Activated B cell treated with CpG ODN at 0.5 μM for 24 hours (primary cell): ENCODE measurements around the gene PAX5. TPM values are rescaled to one million over a fixed set of nuclear protein-coding genes. Genes with fewer than 3 reads are reported as not detected.

Experiments
- ATAC-seq: fragments of 200-7000 bp; cut with Tn5 transposase; one replicate; pipeline ENCODE4 v1.10.0; 2021; ENCODE audit warnings: low read depth, mild to moderate bottlenecking, moderate library complexity
- CTCF ChIA-PET: fragments of 350-600 bp; sonication (Branson Sonifier 250); formaldehyde crosslinking; loops from one replicate; lab custom pipeline; 2021; ENCODE audit warnings: antibody characterized with exemption; lab: Charles Lee
- POLR2A ChIA-PET: fragments of 350-600 bp; sonication (Branson Sonifier 250); formaldehyde crosslinking; loops from one replicate; lab custom pipeline; 2021; ENCODE audit warnings: antibody characterized with exemption; lab: Charles Lee
- DNase-seq: peaks from one replicate; pipeline ENCODE4 v3.0.0; 2022
- H3K27ac Mint-ChIP-seq: one replicate; pipeline ENCODE4 v1.8.0; 2020; ENCODE audit warnings: mixed read lengths
- H3K27me3 Mint-ChIP-seq: one replicate; pipeline ENCODE4 v1.8.0; 2021; ENCODE audit warnings: mixed read lengths
- H3K36me3 Mint-ChIP-seq: one replicate; pipeline ENCODE4 v1.8.0; 2021; ENCODE audit warnings: low read depth, mixed read lengths
- H3K4me1 Mint-ChIP-seq: one replicate; pipeline ENCODE4 v1.8.0; 2021; ENCODE audit warnings: mixed read lengths
- H3K4me3 Mint-ChIP-seq: one replicate; pipeline ENCODE4 v1.8.0; 2020; ENCODE audit warnings: mild to moderate bottlenecking, mixed read lengths
- H3K9me3 Mint-ChIP-seq: one replicate; pipeline ENCODE4 v1.8.0; 2020; ENCODE audit warnings: mixed read lengths
- CTCF ChIP-seq: fragments of 200-600 bp; IDR thresholded peaks from one replicate; pipeline ENCODE4 v1.8.0; 2022; ENCODE audit warnings: antibody characterized with exemption, mild to moderate bottlenecking
- intact Hi-C: fragments of 100-400 bp; cut with micrococcal nuclease; formaldehyde crosslinking; loops from one replicate; pipeline ENCODE4 v1.15.1; 2024
- total RNA-seq: library from RNA; stranded (reverse); gene quantifications from 2 replicates; pipeline ENCODE4 v1.2.3, GENCODE V29; 2022

Gene PAX5
- total RNA-seq, 1 donor from 2014 or later = 619 TPM

GRCh38 chr9:36788534-36788933, 245.5 kb downstream of the PAX5 start:
- no peaks in the 10 kb centered on the region for H3K4me1 Mint-ChIP-seq
- intact Hi-C loops = no loop called here
- peaks cover 10% of the 10 kb centered on the region for H3K27me3 Mint-ChIP-seq
- DNase-seq = no peak
- POLR2A ChIA-PET = no interaction called here
- no peak overlapping the region for H3K27ac Mint-ChIP-seq
- H3K36me3 Mint-ChIP-seq = peaks cover 4% of the 10 kb centered on the region
- TF ChIP-seq CTCF = no peak
- CTCF ChIA-PET = no interaction called here
- ATAC-seq = no peak
- no peak overlapping the region for H3K4me3 Mint-ChIP-seq
- peaks cover 5% of the 10 kb centered on the region for H3K9me3 Mint-ChIP-seq

GRCh38 chr9:36787709-36788108, 246.4 kb downstream of the PAX5 start:
- no peaks in the 10 kb centered on the region for H3K4me1 Mint-ChIP-seq
- no peaks in the 10 kb centered on the region for H3K9me3 Mint-ChIP-seq
- no peak overlapping the region for H3K4me3 Mint-ChIP-seq
- DNase-seq (no peak), ATAC-seq (no peak)
- ChIA-PET CTCF (no interaction called here), POLR2A (no interaction called here)
- H3K27ac Mint-ChIP-seq = no peak overlapping the region
- intact Hi-C loops = loop anchor here (2.0 kb wide), 1 partner anchor 21 kb away; no protein-coding TSS in a partner anchor
- no peaks in the 10 kb centered on the region for H3K36me3 Mint-ChIP-seq
- no peak for TF ChIP-seq CTCF
- H3K27me3 Mint-ChIP-seq = peaks cover 12% of the 10 kb centered on the region

Other genes starting within 250 kb of the PAX5 start
- gene ZCCHC7, start 86.3 kb upstream of the PAX5 start, total RNA-seq = 70.3 and 70.8 TPM in 2 replicates